AG04449 (cell line): ENCODE data around the gene FAM181B.

Experiments
- CTCF ChIA-PET: fragments of 350-600 bp; formaldehyde crosslinking; extraction: SDS; loops from one replicate; lab custom pipeline; 2021; ENCODE audit warnings: antibody characterized with exemption; lab: Yijun Ruan, JAX
- POLR2A ChIA-PET: fragments of 400-600, 350-600 bp; formaldehyde crosslinking; extraction: SDS; loops from one replicate; lab custom pipeline; 2020; ENCODE audit warnings: antibody characterized with exemption, inconsistent platforms; lab: Yijun Ruan, JAX
- DNase-seq: peaks from one replicate; pipeline ENCODE4 v3.0.0-alpha.2; 2010; ENCODE audit warnings: low read depth, low spot score
- H3K4me3 ChIP-seq: 2 replicates; pipeline ENCODE4 v1.5.1; 2011; ENCODE audit warnings: low read depth, mild to moderate bottlenecking, control low read depth, low read length
- CTCF ChIP-seq: IDR thresholded peaks from one replicate; pipeline ENCODE4 v1.5.1; 2011; ENCODE audit warnings: mild to moderate bottlenecking, moderate library complexity, low read length, control low read depth, inconsistent platforms; ENCODE audit not compliant: insufficient read depth; ENCODE audit errors: missing control alignments

The FAM181B gene

GRCh38 chr11:82682003-82682751 is 51.5 kb downstream of the FAM181B start:
- POLR2A ChIA-PET, result no interaction called here
- H3K4me3 ChIP-seq, result no peak overlapping the region
- CTCF ChIA-PET, result interaction anchor here (0.7 to 5.4 kb wide), 5 partner anchors 14 to 1136 kb away, joined by 3 to 42 read pairs (median 4); no protein-coding TSS in a partner anchor
- peak; percentile 21 for DNase-seq
- TF ChIP-seq CTCF, result peak; percentile 57

GRCh38 chr11:82680252-82680651 is 53.4 kb downstream of the FAM181B start:
- ChIA-PET POLR2A (no interaction called here), CTCF (interaction anchor here (1.0 to 3.6 kb wide), 5 partner anchors 14 to 1140 kb away, joined by 3 to 24 read pairs (median 6); no protein-coding TSS in a partner anchor)
- H3K4me3 ChIP-seq, result no peak overlapping the region
- no peak for TF ChIP-seq CTCF
- DNase-seq, result no peak
